ENCODE measurements around the gene DCP1A. TPM values are rescaled to one million over a fixed set of nuclear protein-coding genes. Genes with fewer than 3 reads are reported as not detected.
A peak's percentile ranks its signal among the peaks of the same experiment; 100 is the strongest.

The DCP1A gene
- total and polyA plus RNA-seq, 2 of the 13 experiments (the other 11 are each of a cell fraction or from before 2014, with no cell fraction given): 14.2 to 41.2 TPM

DNA sequence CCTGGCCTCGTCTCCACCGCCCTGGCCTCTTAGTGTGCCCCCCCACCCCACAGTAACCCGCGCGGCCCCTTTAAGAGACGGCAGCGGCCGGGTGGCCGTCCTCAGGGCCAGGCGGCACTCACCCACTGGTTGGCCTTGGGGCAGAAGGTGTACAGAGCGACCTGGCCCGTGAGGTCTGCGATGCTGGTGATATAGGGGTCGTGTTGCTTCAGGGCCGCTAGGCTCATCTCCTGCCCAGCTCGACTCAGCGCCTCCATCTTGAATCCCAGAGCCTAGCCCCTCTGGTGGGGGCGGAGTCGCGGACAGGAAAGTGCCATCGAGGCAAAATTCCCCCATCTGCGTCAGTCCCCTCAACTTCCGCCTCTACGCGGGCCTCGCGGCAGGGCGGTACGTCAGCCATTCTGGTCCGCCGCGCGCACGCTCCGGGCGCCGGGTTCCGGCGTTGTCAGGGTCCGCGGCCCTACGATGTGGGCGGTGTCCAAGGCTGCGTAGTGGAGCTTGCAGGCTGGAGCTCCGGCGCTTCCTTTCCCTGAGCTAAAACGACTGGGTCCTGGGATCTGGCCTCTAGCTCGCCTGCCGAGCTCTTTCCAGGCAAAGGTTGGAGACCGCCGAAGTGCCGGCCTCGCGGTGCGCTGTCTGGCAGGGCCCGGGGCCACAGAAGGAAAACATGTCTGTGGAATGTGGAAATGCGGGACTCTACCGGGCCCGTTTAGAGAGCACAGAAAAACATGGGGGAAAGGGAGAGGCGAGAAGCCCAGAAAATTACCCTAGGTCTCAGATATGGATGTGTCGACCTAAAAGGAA lies at the start of gene DCP1A (continued):
- no peak for TF ChIP-seq NFIC (IDR thresholded peaks at IDR 0.05; ENCODE audit: low read length)
- TF ChIP-seq SETDB1 (CRISPR knock-in tag; IDR thresholded peaks at IDR 0.05; ENCODE audit: borderline replicate concordance): peak; percentile 90; the same call in 1 of the 2 replicates
- TF ChIP-seq ARNT (IDR thresholded peaks at IDR 0.05): no peak
- TF ChIP-seq NPAS2 (CRISPR knock-in tag; IDR thresholded peaks at IDR 0.05; ENCODE audit: borderline replicate concordance): no peak
- TF ChIP-seq ZNF253 (CRISPR knock-in tag; IDR thresholded peaks at IDR 0.05; ENCODE audit: borderline replicate concordance): peak; percentile 86; the same call in 1 of the 2 replicates
- no peak for TF ChIP-seq SMAD9 (CRISPR knock-in tag; IDR thresholded peaks at IDR 0.05)
- TF ChIP-seq KDM6A (CRISPR knock-in tag; IDR thresholded peaks at IDR 0.05; ENCODE audit: low read depth): no peak
- TF ChIP-seq, protein P1, sequence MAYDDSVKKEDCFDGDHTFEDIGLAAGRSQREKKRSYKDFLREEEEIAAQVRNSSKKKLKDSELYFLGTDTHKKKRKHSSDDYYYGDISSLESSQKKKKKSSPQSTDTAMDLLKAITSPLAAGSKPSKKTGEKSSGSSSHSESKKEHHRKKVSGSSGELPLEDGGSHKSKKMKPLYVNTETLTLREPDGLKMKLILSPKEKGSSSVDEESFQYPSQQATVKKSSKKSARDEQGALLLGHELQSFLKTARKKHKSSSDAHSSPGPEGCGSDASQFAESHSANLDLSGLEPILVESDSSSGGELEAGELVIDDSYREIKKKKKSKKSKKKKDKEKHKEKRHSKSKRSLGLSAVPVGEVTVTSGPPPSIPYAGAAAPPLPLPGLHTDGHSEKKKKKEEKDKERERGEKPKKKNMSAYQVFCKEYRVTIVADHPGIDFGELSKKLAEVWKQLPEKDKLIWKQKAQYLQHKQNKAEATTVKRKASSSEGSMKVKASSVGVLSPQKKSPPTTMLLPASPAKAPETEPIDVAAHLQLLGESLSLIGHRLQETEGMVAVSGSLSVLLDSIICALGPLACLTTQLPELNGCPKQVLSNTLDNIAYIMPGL (CRISPR knock-in tag; IDR thresholded peaks at IDR 0.05; ENCODE audit: borderline replicate concordance in 1 of 2, low read depth in 1 of 2): peak; percentile 95 to 99
- TF ChIP-seq, protein P2, sequence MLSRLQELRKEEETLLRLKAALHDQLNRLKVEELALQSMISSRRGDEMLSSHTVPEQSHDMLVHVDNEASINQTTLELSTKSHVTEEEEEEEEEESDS (CRISPR knock-in tag; IDR thresholded peaks at IDR 0.05; ENCODE audit: borderline replicate concordance): peak; percentile 89; the same call in 1 of the 2 replicates
- TF ChIP-seq HOXA9 (CRISPR knock-in tag; IDR thresholded peaks at IDR 0.05; ENCODE audit: borderline replicate concordance): peak; percentile 60; the same call in 1 of the 2 replicates
- TF ChIP-seq ZNF615 (CRISPR knock-in tag; IDR thresholded peaks at IDR 0.05; ENCODE audit: borderline replicate concordance): peak; percentile 83; the same call in 1 of the 2 replicates
- TF ChIP-seq KLF6 (CRISPR knock-in tag; IDR thresholded peaks at IDR 0.05): peak; percentile 75; the same call in 1 of the 2 replicates
- TF ChIP-seq, protein P3, sequence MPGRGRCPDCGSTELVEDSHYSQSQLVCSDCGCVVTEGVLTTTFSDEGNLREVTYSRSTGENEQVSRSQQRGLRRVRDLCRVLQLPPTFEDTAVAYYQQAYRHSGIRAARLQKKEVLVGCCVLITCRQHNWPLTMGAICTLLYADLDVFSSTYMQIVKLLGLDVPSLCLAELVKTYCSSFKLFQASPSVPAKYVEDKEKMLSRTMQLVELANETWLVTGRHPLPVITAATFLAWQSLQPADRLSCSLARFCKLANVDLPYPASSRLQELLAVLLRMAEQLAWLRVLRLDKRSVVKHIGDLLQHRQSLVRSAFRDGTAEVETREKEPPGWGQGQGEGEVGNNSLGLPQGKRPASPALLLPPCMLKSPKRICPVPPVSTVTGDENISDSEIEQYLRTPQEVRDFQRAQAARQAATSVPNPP (CRISPR knock-in tag; IDR thresholded peaks at IDR 0.05): peak; percentile 96
- peak; percentile 98 for TF ChIP-seq ARNT2 (CRISPR knock-in tag; IDR thresholded peaks at IDR 0.05; ENCODE audit: low read depth)
- peak; percentile 94; the same call in 1 of the 2 replicates for TF ChIP-seq SSRP1 (CRISPR knock-in tag; IDR thresholded peaks at IDR 0.05)
- peak; percentile 95 for TF ChIP-seq KLF11 (CRISPR knock-in tag; IDR thresholded peaks at IDR 0.05)
- peak; percentile 68 to 81; a peak in 2 of 4 replicates for TF ChIP-seq EP300 (IDR thresholded peaks at IDR 0.05; ENCODE audit: low read depth in 2 of 2, low read length in 2 of 2)
- TF ChIP-seq EP300 (CRISPR knock-in tag; IDR thresholded peaks at IDR 0.05; ENCODE audit: borderline replicate concordance): peak; percentile 45; the same call in 1 of the 2 replicates
- TF ChIP-seq ZFP36L1 (CRISPR knock-in tag; IDR thresholded peaks at IDR 0.05): peak; percentile 97
- TF ChIP-seq, protein P4, sequence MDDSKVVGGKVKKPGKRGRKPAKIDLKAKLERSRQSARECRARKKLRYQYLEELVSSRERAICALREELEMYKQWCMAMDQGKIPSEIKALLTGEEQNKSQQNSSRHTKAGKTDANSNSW (CRISPR knock-in tag; IDR thresholded peaks at IDR 0.05; ENCODE audit: borderline replicate concordance): peak; percentile 98; the same call in 1 of the 2 replicates
- no peak; the same call in none of the 2 replicates for TF ChIP-seq NFKBIZ (CRISPR knock-in tag; IDR thresholded peaks at IDR 0.05)
- TF ChIP-seq, protein P5, sequence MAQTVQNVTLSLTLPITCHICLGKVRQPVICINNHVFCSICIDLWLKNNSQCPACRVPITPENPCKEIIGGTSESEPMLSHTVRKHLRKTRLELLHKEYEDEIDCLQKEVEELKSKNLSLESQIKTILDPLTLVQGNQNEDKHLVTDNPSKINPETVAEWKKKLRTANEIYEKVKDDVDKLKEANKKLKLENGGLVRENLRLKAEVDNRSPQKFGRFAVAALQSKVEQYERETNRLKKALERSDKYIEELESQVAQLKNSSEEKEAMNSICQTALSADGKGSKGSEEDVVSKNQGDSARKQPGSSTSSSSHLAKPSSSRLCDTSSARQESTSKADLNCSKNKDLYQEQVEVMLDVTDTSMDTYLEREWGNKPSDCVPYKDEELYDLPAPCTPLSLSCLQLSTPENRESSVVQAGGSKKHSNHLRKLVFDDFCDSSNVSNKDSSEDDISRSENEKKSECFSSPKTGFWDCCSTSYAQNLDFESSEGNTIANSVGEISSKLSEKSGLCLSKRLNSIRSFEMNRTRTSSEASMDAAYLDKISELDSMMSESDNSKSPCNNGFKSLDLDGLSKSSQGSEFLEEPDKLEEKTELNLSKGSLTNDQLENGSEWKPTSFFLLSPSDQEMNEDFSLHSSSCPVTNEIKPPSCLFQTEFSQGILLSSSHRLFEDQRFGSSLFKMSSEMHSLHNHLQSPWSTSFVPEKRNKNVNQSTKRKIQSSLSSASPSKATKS (CRISPR knock-in tag; IDR thresholded peaks at IDR 0.05): peak; percentile 97
- TF ChIP-seq NONO (IDR thresholded peaks at IDR 0.05): no peak
- peak; percentile 100 for TF ChIP-seq NONO (CRISPR knock-in tag; conservative IDR thresholded peaks at IDR 0.05)
- peak; percentile 99 for TF ChIP-seq ZSCAN31 (CRISPR knock-in tag; IDR thresholded peaks at IDR 0.05; ENCODE audit: low read depth)
